NCI-H748 treated with DMSO at 0.1 percent for 48 hours (cell line): Measurements from ENCODE around the gene TNKS2.

Source experiments
- DNase-seq: peaks from one replicate; lab custom pipeline; 2025; lab: John Stamatoyannopoulos, UW

The TNKS2 gene

GRCh38 chr10:91908337-91909116 lies 110.3 kb downstream of the TNKS2 start:
- peak; percentile 65 for DNase-seq

GRCh38 chr10:91909117-91909677 lies 111.0 kb downstream of the TNKS2 start, which contains the start of gene FGFBP3:
Gene FGFBP3, minus strand, starts transcription at chr10:91909486. Its CDS starts 517 bp downstream, at chr10:91908969.
- DNase-seq: peak; percentile 53

- no peak for DNase-seq
These were observed 112.2 kb downstream of the TNKS2 start for GRCh38 chr10:91910467-91910866.
